Right lung (tissue), 10 donors: ENCODE measurements around the gene NANP. TPM values are rescaled to one million over a fixed set of nuclear protein-coding genes. Genes with fewer than 3 reads are reported as not detected.
"Not testable (repeated sequence)": the region's sequence is repeated elsewhere in the genome, so short reads cannot be mapped to it uniquely, and the experiment has no call there.

ENCODE experiments used
- DNase-seq, 2 donors: peaks; one replicate each; pipeline ENCODE4 v3.0.0-alpha.2; 2013
- long read RNA-seq, 8 donors: transcript quantifications; one replicate each; lab custom pipeline, GENCODE V29; 2026
- polyA plus RNA-seq, 5 donors: library from polyadenylated mRNA; unstranded; fragments of 120-200 nt; gene quantifications; one replicate each; pipeline versions ENCODE4 v1.2.1 to v1.2.3, GENCODE V29; 2013; ENCODE audit warnings: inconsistent platforms in 1 of 5, low replicate concordance in 1 of 5; ENCODE audit not compliant: insufficient read length in 5 of 5, insufficient read depth in 1 of 5

The NANP gene
- 1 to 10 TPM; 4.6 to 6.3 (median 4.7) TPM for polyA plus RNA-seq
- long read RNA-seq, donor 1, partial matches to known transcripts, result 0 of 3 reads
- long read RNA-seq, donor 1, other reads (novel, unspliced or antisense), result 0 of 3 reads
- long read RNA-seq, donor 2, partial matches to known transcripts, result 0 of 3 reads
- long read RNA-seq, donor 2, other reads (novel, unspliced or antisense), result 0 of 3 reads
- long read RNA-seq, donor 3, partial matches to known transcripts, result 0 of 2 reads
- long read RNA-seq, donor 3, other reads (novel, unspliced or antisense), result 0 of 2 reads
- long read RNA-seq, donor 4, partial matches to known transcripts, result 0 of 3 reads
- long read RNA-seq, donor 4, other reads (novel, unspliced or antisense), result 0 of 3 reads
- long read RNA-seq, donor 5, transcript NANP-201 (2 exons, 3,964 nt), result major isoform, 5 of 5 reads
- long read RNA-seq, donor 5, partial matches to known transcripts, result 0 of 5 reads
- long read RNA-seq, donor 5, other reads (novel, unspliced or antisense), result 0 of 5 reads
- long read RNA-seq, donor 6, partial matches to known transcripts, result 0 of 4 reads
- long read RNA-seq, donor 6, other reads (novel, unspliced or antisense), result 0 of 4 reads
- long read RNA-seq, donor 7, partial matches to known transcripts, result 0 of 3 reads
- long read RNA-seq, donor 7, other reads (novel, unspliced or antisense), result 0 of 3 reads
- long read RNA-seq, donor 8, partial matches to known transcripts, result 0 of 1 reads
- long read RNA-seq, donor 8, other reads (novel, unspliced or antisense), result 0 of 1 reads

GRCh38 chr20:25623736-25624499, at the start of gene NANP:
NANP (minus strand) TSS chr20:25624014; CDS start chr20:25623948, 66 bp downstream.
- DNase-seq, result peak; percentile 97 to 98

GRCh38 chr20:25672659-25673235, 48.9 kb upstream of the NANP start:
- no peak for DNase-seq

GRCh38 chr20:25669826-25670422, 46.1 kb upstream of the NANP start:
- no peak for DNase-seq

- no peak for DNase-seq
These were observed 44.6 kb upstream of the NANP start for GRCh38 chr20:25668446-25668845.

- DNase-seq, result no peak
These were observed 36.2 kb upstream of the NANP start for GRCh38 chr20:25659999-25660398.

GRCh38 chr20:25654487-25654886, 30.7 kb upstream of the NANP start:
- no peak for DNase-seq

GRCh38 chr20:25652866-25653265, 29.1 kb upstream of the NANP start:
- not testable (repeated sequence) for DNase-seq

- no peak for DNase-seq
These were observed 21.0 kb upstream of the NANP start for GRCh38 chr20:25644814-25645213.

- no peak for DNase-seq
These were observed 19.9 kb upstream of the NANP start for GRCh38 chr20:25643716-25644115.

- DNase-seq, result no peak
These were observed 13.4 kb upstream of the NANP start for GRCh38 chr20:25637247-25637646.

- DNase-seq, result no peak
These were observed 9.4 kb upstream of the NANP start for GRCh38 chr20:25632940-25633790.

- not testable (repeated sequence) for DNase-seq
These were observed 6.8 kb upstream of the NANP start for GRCh38 chr20:25630615-25631014.

GRCh38 chr20:25629816-25630499, 6.1 kb upstream of the NANP start:
- no peak for DNase-seq

- no peak for DNase-seq
These were observed 3.0 kb upstream of the NANP start for GRCh38 chr20:25626779-25627178.

GRCh38 chr20:25624500-25624939, 706 bp upstream of the NANP start:
- peak in 1 of 2 donors; percentile 5 for DNase-seq

- peak; percentile 30 to 34 for DNase-seq
These were observed 534 bp downstream of the NANP start for GRCh38 chr20:25623225-25623735.

GRCh38 chr20:25622450-25623224, 1.2 kb downstream of the NANP start:
- no peak for DNase-seq

- DNase-seq, result no peak
These were observed 1.8 kb downstream of the NANP start for GRCh38 chr20:25622049-25622448.

GRCh38 chr20:25619514-25619913, 4.3 kb downstream of the NANP start:
- no peak for DNase-seq
